Endometrial microvascular endothelial cells (primary cell): ENCODE results near the gene CHSY1. TPM values are rescaled to one million over a fixed set of nuclear protein-coding genes. Genes with fewer than 3 reads are reported as not detected.

Source experiments
- in situ Hi-C: cut with HindIII; loops from 2 replicates; pipeline ENCODE4 v1.10.0; 2017; ENCODE audit warnings: low sequenced_read_pairs, low pct_unique_long_range_greater_than_20kb; ENCODE audit errors: inconsistent ontology term
- total RNA-seq: library from RNA; depleted of rRNA; stranded (reverse); fragments of >200 nt; gene quantifications from one replicate; pipeline ENCODE4 v1.2.3, GENCODE V29; 2015; ENCODE audit errors: inconsistent ontology term

Gene CHSY1
- total RNA-seq, 1 donor from 2014 or later = 35.7 TPM

- in situ Hi-C loops = loop anchor here (10.0 kb wide), 1 partner anchor 369 kb away; no protein-coding TSS in a partner anchor
These were observed 21.7 kb upstream of the CHSY1 start for GRCh38 chr15:101273534-101273933.

GRCh38 chr15:101272584-101272983 is 20.7 kb upstream of the CHSY1 start:
- in situ Hi-C loops = loop anchor here (10.0 kb wide), 1 partner anchor 368 kb away; no protein-coding TSS in a partner anchor

- in situ Hi-C loops = loop anchor here (10.0 kb wide), 1 partner anchor 365 kb away; no protein-coding TSS in a partner anchor
These were observed 17.8 kb upstream of the CHSY1 start for GRCh38 chr15:101269479-101270223.

- in situ Hi-C loops = no loop called here
These were observed 15.7 kb upstream of the CHSY1 start for GRCh38 chr15:101267320-101268104.

- in situ Hi-C loops = no loop called here
These were observed 14.9 kb upstream of the CHSY1 start for GRCh38 chr15:101266787-101267186.

GRCh38 chr15:101266034-101266433 is 14.2 kb upstream of the CHSY1 start:
- in situ Hi-C loops = no loop called here

- in situ Hi-C loops = no loop called here
These were observed 13.2 kb upstream of the CHSY1 start for GRCh38 chr15:101264911-101265641.

- in situ Hi-C loops = no loop called here
These were observed 12.2 kb upstream of the CHSY1 start for GRCh38 chr15:101264011-101264410.

- in situ Hi-C loops = no loop called here
These were observed 10.7 kb upstream of the CHSY1 start for GRCh38 chr15:101262551-101262950.

- in situ Hi-C loops = no loop called here
These were observed 6.6 kb upstream of the CHSY1 start for GRCh38 chr15:101258238-101259144.

GRCh38 chr15:101256757-101257156 is 4.9 kb upstream of the CHSY1 start:
- in situ Hi-C loops = no loop called here

- in situ Hi-C loops = no loop called here
These were observed 3.9 kb upstream of the CHSY1 start for GRCh38 chr15:101255615-101256241.

- in situ Hi-C loops = no loop called here
These were observed 3.2 kb upstream of the CHSY1 start for GRCh38 chr15:101255051-101255395.

GRCh38 chr15:101254157-101255050 is 2.6 kb upstream of the CHSY1 start:
- in situ Hi-C loops = no loop called here

GRCh38 chr15:101252836-101253235 is 988 bp upstream of the CHSY1 start:
- in situ Hi-C loops = no loop called here

- in situ Hi-C loops = no loop called here
These were observed 697 bp downstream of the CHSY1 start for GRCh38 chr15:101250873-101251829.
